GM23338 (cell line): ENCODE measurements around the gene CAMSAP2. TPM values are rescaled to one million over a fixed set of nuclear protein-coding genes. Genes with fewer than 3 reads are reported as not detected.

Experiments
- ATAC-seq: fragments of 200-7000 bp; cut with Tn5 transposase; 3 replicates; pipeline ENCODE4 v1.9.1; 2020
- DNase-seq: peaks from one replicate; pipeline ENCODE4 v3.0.0-alpha.2; 2015; ENCODE audit warnings: low spot score
- H2AFZ ChIP-seq: fragments of 200-600 bp; sonication (generic); 2 replicates; pipeline ENCODE4 v1.8.0; 2016; ENCODE audit warnings: antibody characterized with exemption, mild to moderate bottlenecking, moderate library complexity
- H3F3A ChIP-seq: fragments of 200-600 bp; sonication (generic); replicated peaks from 2 replicates; pipeline ENCODE4 v1.8.0; 2017; ENCODE audit warnings: antibody characterized with exemption, mixed run types, low read depth
- H3K27ac ChIP-seq: fragments of 200-600 bp; sonication (generic); 2 replicates; pipeline ENCODE4 v1.6.1; 2016; ENCODE audit warnings: low read depth
- H3K27me3 ChIP-seq: fragments of 200-600 bp; sonication (generic); 2 replicates; pipeline ENCODE4 v1.8.0; 2016; ENCODE audit warnings: mild to moderate bottlenecking, mixed run types, moderate library complexity; ENCODE audit not compliant: insufficient read depth
- H3K36me3 ChIP-seq: fragments of 200-600 bp; sonication (generic); 2 replicates; pipeline ENCODE4 v1.8.0; 2016; ENCODE audit warnings: mild to moderate bottlenecking; ENCODE audit not compliant: insufficient read depth
- H3K4me1 ChIP-seq: fragments of 200-600 bp; sonication (generic); 2 replicates; pipeline ENCODE4 v1.8.0; 2016; ENCODE audit warnings: mild to moderate bottlenecking, moderate library complexity; ENCODE audit not compliant: insufficient read depth
- H3K4me2 ChIP-seq: fragments of 200-600 bp; sonication (generic); 2 replicates; pipeline ENCODE4 v1.7.1; 2017; ENCODE audit warnings: mixed run types
- H3K4me3 ChIP-seq: fragments of 200-600 bp; sonication (generic); 2 replicates; pipeline ENCODE4 v1.6.1; 2016; ENCODE audit warnings: mixed run types
- H3K79me2 ChIP-seq: fragments of 200-600 bp; sonication (generic); replicated peaks from 2 replicates; pipeline ENCODE4 v1.8.0; 2017; ENCODE audit warnings: mild to moderate bottlenecking; ENCODE audit not compliant: insufficient read depth
- H3K9me2 ChIP-seq: fragments of 200-600 bp; sonication (generic); 2 replicates; pipeline ENCODE4 v1.8.0; 2017; ENCODE audit not compliant: insufficient read depth
- H4K20me1 ChIP-seq: fragments of 200-600 bp; sonication (generic); replicated peaks from 2 replicates; pipeline ENCODE4 v1.8.0; 2017; ENCODE audit warnings: mild to moderate bottlenecking; ENCODE audit not compliant: insufficient read depth
- H3K27ac Mint-ChIP-seq: 2 replicates; pipeline ENCODE4 v1.8.0; 2020; ENCODE audit warnings: inconsistent platforms, mild to moderate bottlenecking, moderate library complexity, mixed read lengths
- H3K27me3 Mint-ChIP-seq: 3 replicates; pipeline ENCODE4 v1.8.0; 2022; ENCODE audit warnings: low read depth, mild to moderate bottlenecking, moderate library complexity, mixed read lengths, inconsistent platforms; ENCODE audit not compliant: insufficient read depth, poor library complexity
- H3K36me3 Mint-ChIP-seq: 3 replicates; pipeline ENCODE4 v1.8.0; 2021; ENCODE audit warnings: low read depth, mild to moderate bottlenecking, inconsistent platforms, moderate library complexity, mixed read lengths
- H3K4me1 Mint-ChIP-seq: 3 replicates; pipeline ENCODE4 v1.8.0; 2020; ENCODE audit warnings: mild to moderate bottlenecking, inconsistent platforms, mixed read lengths
- H3K4me3 Mint-ChIP-seq: 3 replicates; pipeline ENCODE4 v1.8.0; 2021; ENCODE audit warnings: moderate library complexity, mild to moderate bottlenecking, inconsistent platforms, mixed read lengths
- H3K9me3 Mint-ChIP-seq: 3 replicates; pipeline ENCODE4 v1.8.0; 2020; ENCODE audit warnings: moderate library complexity, mild to moderate bottlenecking, inconsistent platforms, mixed read lengths
- CREB1 ChIP-seq: fragments of 250-450 bp; sonication (Bioruptor Pico); IDR thresholded peaks from 2 replicates; pipeline ENCODE4 v1.5.0; 2020; ENCODE audit warnings: low read depth, mild to moderate bottlenecking, moderate library complexity
- EZH2 ChIP-seq: fragments of 200-600 bp; sonication (generic); IDR thresholded peaks from one replicate; pipeline ENCODE4 v1.8.0; 2017; ENCODE audit warnings: antibody characterized with exemption, mild to moderate bottlenecking, low read depth; ENCODE audit not compliant: unreplicated experiment
- EZH2phosphoT487 ChIP-seq: fragments of 200-600 bp; sonication (generic); IDR thresholded peaks from one replicate; pipeline ENCODE4 v1.8.1; 2018; ENCODE audit warnings: antibody characterized with exemption; ENCODE audit not compliant: unreplicated experiment
- JUNB ChIP-seq: IDR thresholded peaks from one replicate; pipeline ENCODE4 v1.6.1; 2016; ENCODE audit warnings: antibody characterized with exemption; ENCODE audit not compliant: unreplicated experiment
- NANOG ChIP-seq: IDR thresholded peaks from 2 replicates; pipeline ENCODE4 v1.6.1; 2016; ENCODE audit warnings: antibody characterized with exemption, borderline replicate concordance
- POLR2AphosphoS5 ChIP-seq: IDR thresholded peaks from 2 replicates; pipeline ENCODE4 v1.6.1; 2016; ENCODE audit warnings: antibody characterized with exemption, low read depth
- STAT1 ChIP-seq: IDR thresholded peaks from one replicate; pipeline ENCODE4 v1.6.1; 2016; ENCODE audit warnings: antibody characterized with exemption; ENCODE audit not compliant: unreplicated experiment
- ZNF114 ChIP-seq: fragments of 250-450 bp; sonication (Bioruptor Pico); IDR thresholded peaks from 2 replicates; pipeline ENCODE4 v1.5.0; 2020; ENCODE audit warnings: mild to moderate bottlenecking, moderate library complexity
- ZNF331 ChIP-seq: fragments of 250-450 bp; sonication (Bioruptor Pico); IDR thresholded peaks from 2 replicates; pipeline ENCODE4 v1.5.0; 2020; ENCODE audit warnings: low read depth, mild to moderate bottlenecking, moderate library complexity
- polyA plus RNA-seq: library from polyadenylated mRNA; unstranded; fragments of >200 nt; fragmentation: Nextera tagmentation; extraction: Ambion mirVana; gene quantifications from 2 replicates; pipeline ENCODE4 v1.2.1, GENCODE V29; 2016
- total RNA-seq: library from RNA; depleted of rRNA; stranded (reverse); fragments of >200 nt; shearing (Covaris generic); gene quantifications from 2 replicates; pipeline ENCODE4 v1.2.3, GENCODE V29; 2014
- TF ChIP-seq, protein P1 (sequence below): IDR thresholded peaks from 2 replicates; pipeline ENCODE4 v1.6.1; 2016; ENCODE audit warnings: antibody characterized with exemption
- TF ChIP-seq, protein P2 (sequence below): fragments of 250-450 bp; sonication (Bioruptor Pico); IDR thresholded peaks from 2 replicates; pipeline ENCODE4 v1.5.0; 2020; ENCODE audit warnings: mild to moderate bottlenecking, moderate library complexity
- TF ChIP-seq, protein P3 (sequence below): IDR thresholded peaks from one replicate; pipeline ENCODE4 v1.6.1; 2018; ENCODE audit warnings: antibody characterized with exemption; ENCODE audit not compliant: unreplicated experiment

Gene CAMSAP2
- total and polyA plus RNA-seq, 2 experiments from 2014 or later = 9.1 to 21.3 TPM

GRCh38 chr1:200836213-200836612 lies 97.5 kb downstream of the CAMSAP2 start:
- Histone ChIP-seq H3K27ac (no peak overlapping the region), H3K4me1 (no peaks in the 10 kb centered on the region), H3K27me3 (no peaks in the 10 kb centered on the region), H2AFZ (no peak overlapping the region), H3K79me2 (no peaks in the 10 kb centered on the region), H3K9me2 (no peaks in the 10 kb centered on the region), H3K36me3 (no peaks in the 10 kb centered on the region), H3K4me3 (no peak overlapping the region), H3K4me2 (no peak overlapping the region), H4K20me1 (no peaks in the 10 kb centered on the region), H3F3A (no peaks in the 10 kb centered on the region)
- TF ChIP-seq JUNB = no peak
- TF ChIP-seq, protein P1, sequence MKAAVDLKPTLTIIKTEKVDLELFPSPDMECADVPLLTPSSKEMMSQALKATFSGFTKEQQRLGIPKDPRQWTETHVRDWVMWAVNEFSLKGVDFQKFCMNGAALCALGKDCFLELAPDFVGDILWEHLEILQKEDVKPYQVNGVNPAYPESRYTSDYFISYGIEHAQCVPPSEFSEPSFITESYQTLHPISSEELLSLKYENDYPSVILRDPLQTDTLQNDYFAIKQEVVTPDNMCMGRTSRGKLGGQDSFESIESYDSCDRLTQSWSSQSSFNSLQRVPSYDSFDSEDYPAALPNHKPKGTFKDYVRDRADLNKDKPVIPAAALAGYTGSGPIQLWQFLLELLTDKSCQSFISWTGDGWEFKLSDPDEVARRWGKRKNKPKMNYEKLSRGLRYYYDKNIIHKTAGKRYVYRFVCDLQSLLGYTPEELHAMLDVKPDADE = no peak
- no peak for TF ChIP-seq EZH2phosphoT487
- no peak for TF ChIP-seq STAT1
- TF ChIP-seq, protein P2, sequence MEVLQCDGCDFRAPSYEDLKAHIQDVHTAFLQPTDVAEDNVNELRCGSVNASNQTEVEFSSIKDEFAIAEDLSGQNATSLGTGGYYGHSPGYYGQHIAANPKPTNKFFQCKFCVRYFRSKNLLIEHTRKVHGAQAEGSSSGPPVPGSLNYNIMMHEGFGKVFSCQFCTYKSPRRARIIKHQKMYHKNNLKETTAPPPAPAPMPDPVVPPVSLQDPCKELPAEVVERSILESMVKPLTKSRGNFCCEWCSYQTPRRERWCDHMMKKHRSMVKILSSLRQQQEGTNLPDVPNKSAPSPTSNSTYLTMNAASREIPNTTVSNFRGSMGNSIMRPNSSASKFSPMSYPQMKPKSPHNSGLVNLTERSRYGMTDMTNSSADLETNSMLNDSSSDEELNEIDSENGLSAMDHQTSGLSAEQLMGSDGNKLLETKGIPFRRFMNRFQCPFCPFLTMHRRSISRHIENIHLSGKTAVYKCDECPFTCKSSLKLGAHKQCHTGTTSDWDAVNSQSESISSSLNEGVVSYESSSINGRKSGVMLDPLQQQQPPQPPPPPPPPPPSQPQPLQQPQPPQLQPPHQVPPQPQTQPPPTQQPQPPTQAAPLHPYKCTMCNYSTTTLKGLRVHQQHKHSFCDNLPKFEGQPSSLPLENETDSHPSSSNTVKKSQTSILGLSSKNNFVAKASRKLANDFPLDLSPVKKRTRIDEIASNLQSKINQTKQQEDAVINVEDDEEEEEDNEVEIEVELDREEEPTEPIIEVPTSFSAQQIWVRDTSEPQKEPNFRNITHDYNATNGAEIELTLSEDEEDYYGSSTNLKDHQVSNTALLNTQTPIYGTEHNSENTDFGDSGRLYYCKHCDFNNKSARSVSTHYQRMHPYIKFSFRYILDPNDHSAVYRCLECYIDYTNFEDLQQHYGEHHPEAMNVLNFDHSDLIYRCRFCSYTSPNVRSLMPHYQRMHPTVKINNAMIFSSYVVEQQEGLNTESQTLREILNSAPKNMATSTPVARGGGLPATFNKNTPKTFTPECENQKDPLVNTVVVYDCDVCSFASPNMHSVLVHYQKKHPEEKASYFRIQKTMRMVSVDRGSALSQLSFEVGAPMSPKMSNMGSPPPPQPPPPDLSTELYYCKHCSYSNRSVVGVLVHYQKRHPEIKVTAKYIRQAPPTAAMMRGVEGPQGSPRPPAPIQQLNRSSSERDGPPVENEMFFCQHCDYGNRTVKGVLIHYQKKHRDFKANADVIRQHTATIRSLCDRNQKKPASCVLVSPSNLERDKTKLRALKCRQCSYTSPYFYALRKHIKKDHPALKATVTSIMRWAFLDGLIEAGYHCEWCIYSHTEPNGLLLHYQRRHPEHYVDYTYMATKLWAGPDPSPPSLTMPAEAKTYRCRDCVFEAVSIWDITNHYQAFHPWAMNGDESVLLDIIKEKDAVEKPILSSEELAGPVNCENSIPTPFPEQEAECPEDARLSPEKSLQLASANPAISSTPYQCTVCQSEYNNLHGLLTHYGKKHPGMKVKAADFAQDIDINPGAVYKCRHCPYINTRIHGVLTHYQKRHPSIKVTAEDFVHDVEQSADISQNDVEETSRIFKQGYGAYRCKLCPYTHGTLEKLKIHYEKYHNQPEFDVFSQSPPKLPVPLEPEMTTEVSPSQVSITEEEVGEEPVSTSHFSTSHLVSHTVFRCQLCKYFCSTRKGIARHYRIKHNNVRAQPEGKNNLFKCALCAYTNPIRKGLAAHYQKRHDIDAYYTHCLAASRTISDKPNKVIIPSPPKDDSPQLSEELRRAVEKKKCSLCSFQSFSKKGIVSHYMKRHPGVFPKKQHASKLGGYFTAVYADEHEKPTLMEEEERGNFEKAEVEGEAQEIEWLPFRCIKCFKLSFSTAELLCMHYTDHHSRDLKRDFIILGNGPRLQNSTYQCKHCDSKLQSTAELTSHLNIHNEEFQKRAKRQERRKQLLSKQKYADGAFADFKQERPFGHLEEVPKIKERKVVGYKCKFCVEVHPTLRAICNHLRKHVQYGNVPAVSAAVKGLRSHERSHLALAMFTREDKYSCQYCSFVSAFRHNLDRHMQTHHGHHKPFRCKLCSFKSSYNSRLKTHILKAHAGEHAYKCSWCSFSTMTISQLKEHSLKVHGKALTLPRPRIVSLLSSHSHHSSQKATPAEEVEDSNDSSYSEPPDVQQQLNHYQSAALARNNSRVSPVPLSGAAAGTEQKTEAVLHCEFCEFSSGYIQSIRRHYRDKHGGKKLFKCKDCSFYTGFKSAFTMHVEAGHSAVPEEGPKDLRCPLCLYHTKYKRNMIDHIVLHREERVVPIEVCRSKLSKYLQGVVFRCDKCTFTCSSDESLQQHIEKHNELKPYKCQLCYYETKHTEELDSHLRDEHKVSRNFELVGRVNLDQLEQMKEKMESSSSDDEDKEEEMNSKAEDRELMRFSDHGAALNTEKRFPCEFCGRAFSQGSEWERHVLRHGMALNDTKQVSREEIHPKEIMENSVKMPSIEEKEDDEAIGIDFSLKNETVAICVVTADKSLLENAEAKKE (CRISPR knock-in tag) = no peak
- no peak for TF ChIP-seq ZNF114 (CRISPR knock-in tag)
- TF ChIP-seq ZNF331 (CRISPR knock-in tag) = no peak
- no peak for TF ChIP-seq POLR2AphosphoS5
- TF ChIP-seq NANOG = no peak
- TF ChIP-seq CREB1 (CRISPR knock-in tag) = no peak
- TF ChIP-seq EZH2 = no peak
- TF ChIP-seq, protein P3, sequence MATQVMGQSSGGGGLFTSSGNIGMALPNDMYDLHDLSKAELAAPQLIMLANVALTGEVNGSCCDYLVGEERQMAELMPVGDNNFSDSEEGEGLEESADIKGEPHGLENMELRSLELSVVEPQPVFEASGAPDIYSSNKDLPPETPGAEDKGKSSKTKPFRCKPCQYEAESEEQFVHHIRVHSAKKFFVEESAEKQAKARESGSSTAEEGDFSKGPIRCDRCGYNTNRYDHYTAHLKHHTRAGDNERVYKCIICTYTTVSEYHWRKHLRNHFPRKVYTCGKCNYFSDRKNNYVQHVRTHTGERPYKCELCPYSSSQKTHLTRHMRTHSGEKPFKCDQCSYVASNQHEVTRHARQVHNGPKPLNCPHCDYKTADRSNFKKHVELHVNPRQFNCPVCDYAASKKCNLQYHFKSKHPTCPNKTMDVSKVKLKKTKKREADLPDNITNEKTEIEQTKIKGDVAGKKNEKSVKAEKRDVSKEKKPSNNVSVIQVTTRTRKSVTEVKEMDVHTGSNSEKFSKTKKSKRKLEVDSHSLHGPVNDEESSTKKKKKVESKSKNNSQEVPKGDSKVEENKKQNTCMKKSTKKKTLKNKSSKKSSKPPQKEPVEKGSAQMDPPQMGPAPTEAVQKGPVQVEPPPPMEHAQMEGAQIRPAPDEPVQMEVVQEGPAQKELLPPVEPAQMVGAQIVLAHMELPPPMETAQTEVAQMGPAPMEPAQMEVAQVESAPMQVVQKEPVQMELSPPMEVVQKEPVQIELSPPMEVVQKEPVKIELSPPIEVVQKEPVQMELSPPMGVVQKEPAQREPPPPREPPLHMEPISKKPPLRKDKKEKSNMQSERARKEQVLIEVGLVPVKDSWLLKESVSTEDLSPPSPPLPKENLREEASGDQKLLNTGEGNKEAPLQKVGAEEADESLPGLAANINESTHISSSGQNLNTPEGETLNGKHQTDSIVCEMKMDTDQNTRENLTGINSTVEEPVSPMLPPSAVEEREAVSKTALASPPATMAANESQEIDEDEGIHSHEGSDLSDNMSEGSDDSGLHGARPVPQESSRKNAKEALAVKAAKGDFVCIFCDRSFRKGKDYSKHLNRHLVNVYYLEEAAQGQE = no peak
- Mint-ChIP-seq H3K4me3 (no peak overlapping the region), H3K36me3 (peaks cover 19% of the 10 kb centered on the region; the same call in 2 of the 3 replicates), H3K9me3 (peaks cover 6% of the 10 kb centered on the region; the same call in 1 of the 3 replicates), H3K4me1 (no peaks in the 10 kb centered on the region), H3K27ac (no peak overlapping the region), H3K27me3 (peaks cover 2% of the 10 kb centered on the region)
- DNase-seq = no peak
- no peak for ATAC-seq
